HEK293 (cell line): ENCODE measurements around the gene EDN1.
A peak's percentile ranks its signal among the peaks of the same experiment; 100 is the strongest.

ENCODE experiments used
- CTCF ChIA-PET: fragments of 350-600 bp; formaldehyde crosslinking; extraction: SDS; loops from one replicate; lab custom pipeline; 2021; ENCODE audit warnings: antibody characterized with exemption; lab: Yijun Ruan, JAX
- POLR2A ChIA-PET: fragments of 300-600 bp; formaldehyde crosslinking; extraction: SDS; loops from one replicate; lab custom pipeline; 2020; ENCODE audit warnings: antibody characterized with exemption, inconsistent platforms; lab: Yijun Ruan, JAX
- H3K27ac ChIP-seq: fragments of 200-500 bp; sonication (Bioruptor generic); 2 replicates; pipeline ENCODE4 v1.5.1; 2014; ENCODE audit warnings: low read depth, low read length, control low read depth, inconsistent platforms; ENCODE audit errors: extremely low read depth
- H3K36me3 ChIP-seq, 2 experiments: fragments of 200-500 bp in 1 of 2; sonication (Bioruptor generic) in 1 of 2; 1 replicate in 1 of 2; 2 replicates in 1 of 2; pipeline ENCODE4 v1.5.1; 2014 to 2017; ENCODE audit warnings: inconsistent platforms in 2 of 2, low read length in 2 of 2; ENCODE audit not compliant: control insufficient read depth in 2 of 2, insufficient read depth in 1 of 2
- H3K4me1 ChIP-seq: fragments of 200-500 bp; sonication (Bioruptor generic); 2 replicates; pipeline ENCODE4 v1.5.1; 2014; ENCODE audit warnings: mild to moderate bottlenecking, low read length, inconsistent platforms; ENCODE audit not compliant: control insufficient read depth, insufficient read depth
- H3K4me3 ChIP-seq: 2 replicates; pipeline ENCODE4 v1.5.1; 2011; ENCODE audit warnings: low read depth, mild to moderate bottlenecking, control low read depth, low read length, moderate library complexity
- H3K9me3 ChIP-seq: fragments of 200-500 bp; sonication (Bioruptor generic); 2 replicates; pipeline ENCODE4 v1.5.1; 2014; ENCODE audit warnings: low read depth, low read length, inconsistent platforms; ENCODE audit not compliant: control insufficient read depth, insufficient read depth
- CTCF ChIP-seq: fragments of 450-650 bp; formaldehyde crosslinking; IDR thresholded peaks from 2 replicates; pipeline ENCODE4 v1.5.1; 2016; ENCODE audit warnings: missing biosample characterization, missing genetic modification characterization
- GLI4 ChIP-seq: fragments of 450-650 bp; formaldehyde crosslinking; IDR thresholded peaks from 2 replicates; pipeline ENCODE4 v1.5.1; 2016; ENCODE audit warnings: missing biosample characterization, missing genetic modification characterization
- HOXA7 ChIP-seq: sonication (generic); formaldehyde crosslinking; IDR thresholded peaks from 2 replicates; pipeline ENCODE4 v1.8.1; 2022; ENCODE audit warnings: missing genetic modification reagents, borderline replicate concordance
- OVOL3 ChIP-seq: fragments of 450-650 bp; formaldehyde crosslinking; IDR thresholded peaks from 2 replicates; pipeline ENCODE4 v1.5.1; 2016; ENCODE audit warnings: missing biosample characterization, missing genetic modification characterization
- RBAK ChIP-seq: fragments of 450-650 bp; formaldehyde crosslinking; IDR thresholded peaks from 2 replicates; pipeline ENCODE4 v1.5.1; 2016; ENCODE audit warnings: missing biosample characterization, missing genetic modification characterization
- WT1 ChIP-seq: fragments of 450-650 bp; formaldehyde crosslinking; IDR thresholded peaks from 2 replicates; pipeline ENCODE4 v1.5.1; 2016; ENCODE audit warnings: missing biosample characterization, missing genetic modification characterization
- YY2 ChIP-seq: fragments of 450-650 bp; formaldehyde crosslinking; IDR thresholded peaks from 2 replicates; pipeline ENCODE4 v1.5.1; 2016; ENCODE audit warnings: missing biosample characterization, missing genetic modification characterization
- ZBTB1 ChIP-seq: fragments of 450-650 bp; formaldehyde crosslinking; IDR thresholded peaks from 2 replicates; pipeline ENCODE4 v1.5.1; 2016; ENCODE audit warnings: missing biosample characterization, missing genetic modification characterization
- ZBTB26 ChIP-seq: fragments of 450-650 bp; formaldehyde crosslinking; optimal IDR thresholded peaks from 2 replicates; pipeline ENCODE3; 2016; ENCODE audit warnings: missing biosample characterization, mild to moderate bottlenecking, missing genetic modification characterization
- ZBTB48 ChIP-seq: fragments of 450-650 bp; formaldehyde crosslinking; IDR thresholded peaks from 2 replicates; pipeline ENCODE4 v1.5.1; 2016; ENCODE audit warnings: missing biosample characterization, missing genetic modification characterization
- ZNF10 ChIP-seq: fragments of 450-650 bp; formaldehyde crosslinking; IDR thresholded peaks from 2 replicates; pipeline ENCODE4 v1.5.1; 2017; ENCODE audit warnings: missing biosample characterization, missing genetic modification characterization
- ZNF121 ChIP-seq: fragments of 450-650 bp; formaldehyde crosslinking; IDR thresholded peaks from 2 replicates; pipeline ENCODE4 v1.5.1; 2016; ENCODE audit warnings: missing biosample characterization, missing genetic modification characterization
- ZNF133 ChIP-seq: fragments of 450-650 bp; formaldehyde crosslinking; IDR thresholded peaks from 2 replicates; pipeline ENCODE4 v1.5.1; 2016; ENCODE audit warnings: missing biosample characterization, missing genetic modification characterization
- ZNF350 ChIP-seq: fragments of 450-650 bp; formaldehyde crosslinking; IDR thresholded peaks from 2 replicates; pipeline ENCODE4 v1.5.0; 2017; ENCODE audit warnings: missing biosample characterization, mild to moderate bottlenecking, missing genetic modification characterization
- ZNF423 ChIP-seq: fragments of 450-650 bp; formaldehyde crosslinking; IDR thresholded peaks from 2 replicates; pipeline ENCODE4 v1.5.1; 2016; ENCODE audit warnings: missing biosample characterization, missing genetic modification characterization
- ZNF433 ChIP-seq: fragments of 450-650 bp; formaldehyde crosslinking; IDR thresholded peaks from 2 replicates; pipeline ENCODE4 v1.5.1; 2016; ENCODE audit warnings: missing biosample characterization, missing genetic modification characterization, low read depth
- ZNF473 ChIP-seq: fragments of 450-650 bp; formaldehyde crosslinking; IDR thresholded peaks from 2 replicates; pipeline ENCODE4 v1.5.1; 2017; ENCODE audit warnings: missing biosample characterization, missing genetic modification characterization
- ZNF488 ChIP-seq: fragments of 450-650 bp; formaldehyde crosslinking; IDR thresholded peaks from 2 replicates; pipeline ENCODE4 v1.5.1; 2016; ENCODE audit warnings: missing biosample characterization, missing genetic modification characterization
- ZNF580 ChIP-seq: fragments of 450-650 bp; formaldehyde crosslinking; IDR thresholded peaks from 2 replicates; pipeline ENCODE4 v1.5.1; 2016; ENCODE audit warnings: missing biosample characterization, missing genetic modification characterization
- ZNF624 ChIP-seq: fragments of 450-650 bp; formaldehyde crosslinking; IDR thresholded peaks from 2 replicates; pipeline ENCODE4 v1.5.1; 2017; ENCODE audit warnings: missing biosample characterization, missing genetic modification characterization
- ZNF654 ChIP-seq: fragments of 450-650 bp; formaldehyde crosslinking; IDR thresholded peaks from 2 replicates; pipeline ENCODE4 v1.5.1; 2016; ENCODE audit warnings: low read depth, missing biosample characterization, missing genetic modification characterization
- ZNF791 ChIP-seq: fragments of 450-650 bp; formaldehyde crosslinking; IDR thresholded peaks from 2 replicates; pipeline ENCODE4 v1.5.1; 2016; ENCODE audit warnings: missing biosample characterization, missing genetic modification characterization
- ZSCAN18 ChIP-seq: fragments of 450-650 bp; formaldehyde crosslinking; IDR thresholded peaks from 2 replicates; pipeline ENCODE4 v1.5.1; 2016; ENCODE audit warnings: missing biosample characterization, missing genetic modification characterization
- ZSCAN4 ChIP-seq: fragments of 450-650 bp; formaldehyde crosslinking; IDR thresholded peaks from 2 replicates; pipeline ENCODE4 v1.5.1; 2017; ENCODE audit warnings: missing biosample characterization, missing genetic modification characterization

EDN1 gene

GRCh38 chr6:12291839-12292604, 1.9 kb downstream of the EDN1 start:
- H3K4me1 ChIP-seq = peaks cover 9% of the 10 kb centered on the region; the same call in 1 of the 2 replicates
- H3K36me3 ChIP-seq = no peaks in the 10 kb centered on the region
- ChIA-PET POLR2A (no interaction called here), CTCF (interaction anchor here (0.6 to 7.0 kb wide), 20 partner anchors 12 to 709 kb away, joined by 3 to 82 read pairs (median 4); no protein-coding TSS in a partner anchor)
- no peak overlapping the region for H3K27ac ChIP-seq
- peak; percentile 41 for TF ChIP-seq ZNF654 (tag by site-specific recombination)
- no peak for TF ChIP-seq ZNF433 (tag by site-specific recombination)
- no peak for TF ChIP-seq ZSCAN18 (tag by site-specific recombination)
- TF ChIP-seq ZBTB1 (tag by site-specific recombination) = no peak
- no peak for TF ChIP-seq ZNF10 (tag by site-specific recombination)
- no peak for TF ChIP-seq WT1
- no peak for TF ChIP-seq ZNF624 (tag by site-specific recombination)
- TF ChIP-seq ZNF580 (tag by site-specific recombination) = no peak
- TF ChIP-seq ZNF350 (tag by site-specific recombination) = no peak
- TF ChIP-seq CTCF (tag by site-specific recombination) = 0 out of 2 replicates have a peak, but pooled peaks have one; percentile 18
- TF ChIP-seq ZBTB48 (tag by site-specific recombination) = no peak
- no peak for TF ChIP-seq YY2 (tag by site-specific recombination)
- H3K4me3 ChIP-seq = peak overlapping the region; percentile 50
- H3K9me3 ChIP-seq = no peaks in the 10 kb centered on the region

GRCh38 chr6:12293235-12293930, 3.2 kb downstream of the EDN1 start:
- Histone ChIP-seq H3K27ac (no peak overlapping the region), H3K4me1 (peaks cover 9% of the 10 kb centered on the region; the same call in 1 of the 2 replicates)

More at GRCh38 chr6:12293235-12293930, 3.2 kb downstream of the EDN1 start:
- H3K4me3 ChIP-seq = no peak overlapping the region
- no peaks in the 10 kb centered on the region for H3K36me3 ChIP-seq
- no peaks in the 10 kb centered on the region for H3K9me3 ChIP-seq
- TF ChIP-seq ZNF473 (tag by site-specific recombination) = no peak
- TF ChIP-seq ZNF423 = no peak
- TF ChIP-seq ZBTB26 (tag by site-specific recombination) = no peak
- TF ChIP-seq ZNF121 (tag by site-specific recombination) = no peak
- TF ChIP-seq ZNF791 = no peak
- TF ChIP-seq ZNF488 (tag by site-specific recombination) = no peak
- TF ChIP-seq GLI4 (tag by site-specific recombination) = no peak
- TF ChIP-seq OVOL3 = no peak
- no peak for TF ChIP-seq ZSCAN4
- TF ChIP-seq ZNF133 (tag by site-specific recombination) = no peak
- TF ChIP-seq HOXA7 (CRISPR knock-in tag) = no peak
- no peak for TF ChIP-seq RBAK (tag by site-specific recombination)
- TF ChIP-seq, all 188 proteins: peak for 0
- ChIA-PET POLR2A (no interaction called here), CTCF (interaction anchor here (0.7 to 7.0 kb wide), 8 partner anchors 144 to 539 kb away, joined by 3 to 82 read pairs (median 5); no protein-coding TSS in a partner anchor)
